Measurements from ENCODE around the gene VPS33A. TPM values are rescaled to one million over a fixed set of nuclear protein-coding genes. Genes with fewer than 3 reads are reported as not detected.

Gene VPS33A
- total RNA-seq (35.2 and 40.5 TPM in 2 replicates), polyA plus RNA-seq (23.1 and 26.5 TPM in 2 replicates)

DNA sequence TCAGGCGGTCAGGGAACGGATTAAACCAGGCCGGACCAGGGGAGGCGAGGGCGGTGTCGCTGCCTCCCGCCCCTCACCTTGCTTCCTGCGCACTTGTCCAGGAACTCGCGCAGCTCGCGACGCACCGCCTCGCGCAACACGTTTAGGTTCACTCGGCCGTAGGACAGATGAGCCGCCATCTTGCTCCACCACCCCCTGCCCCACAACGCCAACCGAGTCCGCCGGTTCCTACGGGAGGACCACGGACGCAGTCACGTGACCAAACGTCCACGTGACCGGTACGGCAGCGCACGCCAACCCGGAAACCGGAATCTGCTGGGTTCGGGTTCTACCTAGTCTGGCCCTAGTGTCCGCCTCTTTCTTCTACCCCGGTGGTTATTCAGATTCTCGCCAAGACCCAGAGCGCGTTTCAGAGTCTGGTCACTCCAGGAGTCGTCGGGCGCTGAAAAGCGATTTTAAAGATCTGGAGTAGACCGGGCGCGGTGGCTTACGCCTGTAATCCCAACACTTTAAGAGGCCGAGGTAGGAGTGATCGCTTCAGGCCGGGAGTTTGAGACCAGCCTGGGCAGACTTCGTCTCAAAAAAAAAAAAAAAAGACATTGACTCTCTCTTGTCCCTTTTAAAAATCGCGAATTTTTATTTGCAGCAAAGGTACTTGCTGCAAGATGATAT, at the start of gene VPS33A:
VPS33A (minus strand) TSS at position 265 of the 672 bp plus-strand sequence; CDS start at position 179, 86 bp downstream.
- H3K9me2 ChIP-seq (replicated peaks; ENCODE audit: insufficient read depth): no peaks in the 10 kb centered on the region
- no peaks in the 10 kb centered on the region for H3K27me3 ChIP-seq
- H3K4me1 ChIP-seq (ENCODE audit: insufficient read depth): peaks cover 6% of the 10 kb centered on the region
- peaks cover 21% of the 10 kb centered on the region for H3K79me2 ChIP-seq
- no peaks in the 10 kb centered on the region for H4K20me1 ChIP-seq (ENCODE audit: insufficient read depth, poor library complexity, severe bottlenecking)
- H3K36me3 ChIP-seq (replicated peaks; ENCODE audit: insufficient read depth, low read depth): no peaks in the 10 kb centered on the region
- peak within 1 kb of the TSS; percentile 96 for H2AFZ ChIP-seq
- H3K9me3 ChIP-seq (ENCODE audit: low read depth): no peaks in the 10 kb centered on the region
- no peak for TF ChIP-seq EZH2 (IDR thresholded peaks at IDR 0.05; ENCODE audit: borderline replicate concordance)
- TF ChIP-seq EZH2phosphoT487 (IDR thresholded peaks at IDR 0.05; ENCODE audit: low read depth, severe bottlenecking, unreplicated experiment): no peak
- TF ChIP-seq, protein P1, sequence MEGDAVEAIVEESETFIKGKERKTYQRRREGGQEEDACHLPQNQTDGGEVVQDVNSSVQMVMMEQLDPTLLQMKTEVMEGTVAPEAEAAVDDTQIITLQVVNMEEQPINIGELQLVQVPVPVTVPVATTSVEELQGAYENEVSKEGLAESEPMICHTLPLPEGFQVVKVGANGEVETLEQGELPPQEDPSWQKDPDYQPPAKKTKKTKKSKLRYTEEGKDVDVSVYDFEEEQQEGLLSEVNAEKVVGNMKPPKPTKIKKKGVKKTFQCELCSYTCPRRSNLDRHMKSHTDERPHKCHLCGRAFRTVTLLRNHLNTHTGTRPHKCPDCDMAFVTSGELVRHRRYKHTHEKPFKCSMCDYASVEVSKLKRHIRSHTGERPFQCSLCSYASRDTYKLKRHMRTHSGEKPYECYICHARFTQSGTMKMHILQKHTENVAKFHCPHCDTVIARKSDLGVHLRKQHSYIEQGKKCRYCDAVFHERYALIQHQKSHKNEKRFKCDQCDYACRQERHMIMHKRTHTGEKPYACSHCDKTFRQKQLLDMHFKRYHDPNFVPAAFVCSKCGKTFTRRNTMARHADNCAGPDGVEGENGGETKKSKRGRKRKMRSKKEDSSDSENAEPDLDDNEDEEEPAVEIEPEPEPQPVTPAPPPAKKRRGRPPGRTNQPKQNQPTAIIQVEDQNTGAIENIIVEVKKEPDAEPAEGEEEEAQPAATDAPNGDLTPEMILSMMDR (IDR thresholded peaks at IDR 0.05; ENCODE audit: poor library complexity): no peak
- WGBS (ENCODE audit: low lambda C conversion rate, missing lambda C conversion rate): under 1% methylated on average over 55 of the region's 56 CpGs
- peak; percentile 99 for DNase-seq (ENCODE audit: low spot score)
- peak within 1 kb of the TSS; percentile 92 for H3K27ac ChIP-seq
- H3K4me2 ChIP-seq: peak within 1 kb of the TSS; percentile 88
- H3K4me3 ChIP-seq: peak within 1 kb of the TSS; percentile 74

DNA sequence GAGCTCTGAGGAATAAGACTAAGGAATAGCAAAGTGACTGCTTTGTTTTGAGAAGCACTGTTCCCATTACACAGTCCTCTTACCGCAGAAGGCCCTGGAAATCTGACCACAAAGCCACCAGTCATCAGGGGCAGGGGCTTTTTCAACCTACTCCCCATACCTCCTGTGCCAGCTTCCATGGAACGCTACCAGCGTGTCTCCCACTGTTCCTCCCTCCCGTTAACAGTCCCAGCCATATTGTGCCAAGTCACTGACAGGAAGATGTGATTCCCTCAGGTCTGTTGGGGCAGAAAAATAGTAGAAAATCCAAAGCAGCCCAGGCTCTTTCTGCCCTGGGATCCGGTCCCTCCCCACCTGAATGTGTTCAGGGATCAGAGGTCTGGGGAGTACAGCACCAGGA, 46.6 kb upstream of the VPS33A start:
- Histone ChIP-seq H3K4me1 (ENCODE audit: insufficient read depth) (no peaks in the 10 kb centered on the region), H3K9me2 (replicated peaks; ENCODE audit: insufficient read depth) (no peaks in the 10 kb centered on the region), H3K4me2 (no peak overlapping the region), H3K4me3 (no peak overlapping the region), H4K20me1 (ENCODE audit: insufficient read depth, poor library complexity, severe bottlenecking) (no peaks in the 10 kb centered on the region), H3K27ac (no peak overlapping the region), H3K9me3 (ENCODE audit: low read depth) (no peaks in the 10 kb centered on the region), H3K27me3 (no peaks in the 10 kb centered on the region), H3K79me2 (no peaks in the 10 kb centered on the region), H2AFZ (no peak overlapping the region), H3K36me3 (replicated peaks; ENCODE audit: insufficient read depth, low read depth) (no peaks in the 10 kb centered on the region)
- DNase-seq (ENCODE audit: low spot score): no peak
- TF ChIP-seq EZH2 (IDR thresholded peaks at IDR 0.05; ENCODE audit: borderline replicate concordance): no peak
- TF ChIP-seq, protein P1 (IDR thresholded peaks at IDR 0.05; ENCODE audit: poor library complexity): no peak
- no peak for TF ChIP-seq EZH2phosphoT487 (IDR thresholded peaks at IDR 0.05; ENCODE audit: low read depth, severe bottlenecking, unreplicated experiment)
- WGBS (ENCODE audit: low lambda C conversion rate, missing lambda C conversion rate): 95% methylated on average over 5 of the region's 5 CpGs

- TF ChIP-seq, protein P1 (IDR thresholded peaks at IDR 0.05; ENCODE audit: poor library complexity): no peak
- TF ChIP-seq EZH2 (IDR thresholded peaks at IDR 0.05; ENCODE audit: borderline replicate concordance) (no peak), EZH2phosphoT487 (IDR thresholded peaks at IDR 0.05; ENCODE audit: low read depth, severe bottlenecking, unreplicated experiment) (no peak)
Measured at GRCh38 chr12:122311696-122312095, 45.4 kb upstream of the VPS33A start.

More at GRCh38 chr12:122311696-122312095, 45.4 kb upstream of the VPS33A start:
- Histone ChIP-seq H3K9me2 (replicated peaks; ENCODE audit: insufficient read depth) (no peaks in the 10 kb centered on the region), H3K36me3 (replicated peaks; ENCODE audit: insufficient read depth, low read depth) (no peaks in the 10 kb centered on the region), H3K4me3 (no peak overlapping the region), H4K20me1 (ENCODE audit: insufficient read depth, poor library complexity, severe bottlenecking) (no peaks in the 10 kb centered on the region), H3K27me3 (no peaks in the 10 kb centered on the region), H3K79me2 (no peaks in the 10 kb centered on the region), H3K4me2 (no peak overlapping the region), H2AFZ (no peak overlapping the region), H3K27ac (no peak overlapping the region), H3K9me3 (ENCODE audit: low read depth) (no peaks in the 10 kb centered on the region), H3K4me1 (ENCODE audit: insufficient read depth) (no peaks in the 10 kb centered on the region)
- no peak for DNase-seq (ENCODE audit: low spot score)
- WGBS (ENCODE audit: low lambda C conversion rate, missing lambda C conversion rate): 98% methylated on average over 5 of the region's 5 CpGs

Data from hepatocyte (in vitro differentiated cells).